HL-60 (cell line): Measurements from ENCODE around the gene GSC.

Experiments used
- CTCF ChIP-seq: IDR thresholded peaks from one replicate; pipeline ENCODE4 v1.5.1; 2011; ENCODE audit warnings: low read length, control low read depth, inconsistent platforms; ENCODE audit not compliant: insufficient read depth
- POLR2AphosphoS5 ChIP-seq: IDR thresholded peaks from 2 replicates; pipeline ENCODE4 v1.6.1; 2012; ENCODE audit warnings: low read depth
- REST ChIP-seq: IDR thresholded peaks from 2 replicates; pipeline ENCODE4 v1.6.1; 2012; ENCODE audit warnings: low read depth; ENCODE audit not compliant: insufficient replicate concordance

GRCh38 chr14:94750371-94750770 lies 19.5 kb downstream of the GSC start:
- TF ChIP-seq POLR2AphosphoS5, result no peak
- TF ChIP-seq CTCF, result no peak
- TF ChIP-seq REST, result no peak
